GM12864 (cell line): ENCODE data around the gene PTOV1.

Experiments used
- DNase-seq: peaks from one replicate; pipeline ENCODE4 v3.0.0-alpha.2; 2011; ENCODE audit warnings: low read depth
- H3K4me3 ChIP-seq: 2 replicates; pipeline ENCODE4 v1.5.1; 2011; ENCODE audit warnings: mild to moderate bottlenecking, low read depth, low read length, control low read depth
- CTCF ChIP-seq: IDR thresholded peaks from 2 replicates; pipeline ENCODE4 v1.5.1; 2011; ENCODE audit warnings: low read depth, mild to moderate bottlenecking, moderate library complexity, low read length, control low read depth, inconsistent platforms; ENCODE audit errors: missing control alignments

PTOV1 gene

GRCh38 chr19:49876422-49877019 is 25.6 kb downstream of the PTOV1 start:
- TF ChIP-seq CTCF: no peak

DNA sequence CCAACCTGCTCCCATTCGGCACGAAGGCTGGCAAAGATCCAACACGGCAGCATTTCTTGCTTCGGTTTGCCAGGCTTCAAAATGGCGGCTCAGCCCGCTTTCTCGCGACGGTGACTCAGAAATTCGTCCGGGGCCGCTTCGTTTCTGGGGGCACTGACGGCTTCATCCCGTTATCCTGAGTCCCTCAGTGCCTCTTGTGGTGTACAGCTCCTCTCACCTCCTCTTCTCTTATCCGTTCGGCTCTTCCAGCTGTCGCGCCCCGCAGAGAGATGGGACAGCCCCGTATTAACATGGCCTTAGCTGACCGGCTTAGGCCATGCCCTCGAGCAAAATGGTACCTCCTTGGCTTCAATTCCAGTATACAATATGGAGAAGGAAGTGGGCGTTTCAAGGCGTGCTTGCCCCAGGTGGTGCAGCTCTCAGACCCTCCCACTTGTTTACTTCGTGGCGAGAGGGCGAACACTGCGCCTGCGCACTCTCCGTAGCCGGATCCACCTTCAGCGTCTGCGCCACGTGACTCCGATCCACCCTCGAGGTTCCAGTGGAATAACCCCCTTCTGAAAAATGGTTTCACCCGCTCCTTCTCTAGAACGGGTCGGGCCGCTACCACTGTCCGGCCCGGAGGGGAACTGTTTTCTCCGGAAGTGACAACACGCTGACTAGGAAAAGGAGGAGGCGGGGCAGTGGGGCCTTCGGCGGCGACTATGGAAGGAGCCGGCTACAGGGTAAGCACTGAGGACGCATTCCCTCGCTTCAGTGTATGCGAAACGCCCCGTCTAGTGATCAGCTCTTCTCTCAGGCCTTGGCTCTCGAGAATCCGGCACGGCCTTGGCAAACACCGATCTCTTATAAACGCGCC is 26.3 kb downstream of the PTOV1 start, which contains the start of the genes AKT1S1 and TBC1D17:
TSS of gene AKT1S1 (minus strand) at position 336 of the 859 bp plus-strand sequence. CDS start 4,060 bp downstream, outside the sequence.
TSS of gene TBC1D17 (plus strand) at position 683 of the 859 bp plus-strand sequence. CDS start at position 705, 22 bp downstream.
- H3K4me3 ChIP-seq: peak within 1 kb of the TSS; percentile 89
- TF ChIP-seq CTCF: no peak
- DNase-seq: peak; percentile 100

More at GRCh38 chr19:49876422-49877019, 25.6 kb downstream of the PTOV1 start:
- H3K4me3 ChIP-seq: peak overlapping the region; percentile 89
- DNase-seq: peak; percentile 96

- no peak for TF ChIP-seq CTCF
- peak overlapping the region; percentile 64 for H3K4me3 ChIP-seq
- peak; percentile 92 for DNase-seq
Observed at GRCh38 chr19:49877879-49878743, 27.2 kb downstream of the PTOV1 start.

- peak overlapping the region; percentile 64 for H3K4me3 ChIP-seq
- TF ChIP-seq CTCF: no peak
- DNase-seq: no peak
Observed at GRCh38 chr19:49878744-49879070, 27.7 kb downstream of the PTOV1 start.

DNA sequence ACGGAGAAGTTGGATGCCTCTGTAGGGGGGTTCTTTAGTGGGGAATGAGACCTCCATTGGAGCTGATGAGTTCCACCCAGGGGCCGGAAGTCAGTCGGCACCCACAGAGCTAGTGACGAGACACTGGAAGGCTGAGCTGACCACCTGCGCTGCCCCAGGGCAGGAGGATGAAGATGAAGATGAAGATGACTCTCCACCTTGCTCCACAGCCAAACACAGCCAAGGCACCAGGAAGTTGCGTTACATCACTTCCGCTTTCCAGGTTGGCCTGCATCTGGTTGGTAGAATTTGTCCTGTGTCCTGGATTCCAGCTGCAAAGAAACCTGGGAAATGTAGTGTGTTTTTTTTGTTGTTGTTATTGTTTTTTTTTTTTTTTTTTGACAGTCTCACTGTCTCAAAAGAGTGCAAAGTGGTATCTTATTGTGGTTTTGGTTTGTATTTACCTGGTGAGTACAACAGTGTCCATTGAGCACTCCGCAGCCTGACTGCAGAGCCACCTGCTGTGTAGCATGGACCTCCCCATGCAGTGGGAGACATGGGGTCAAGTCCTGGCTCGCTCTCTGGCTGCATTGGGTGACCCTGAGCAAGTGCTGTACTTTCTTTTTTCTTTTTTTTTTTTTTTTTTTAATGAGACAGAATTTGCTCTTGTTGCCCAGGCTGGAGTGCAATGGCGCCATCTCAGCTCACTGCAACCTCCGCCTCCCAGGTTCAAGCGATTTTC is 28.4 kb downstream of the PTOV1 start:
- peak; percentile 64 for DNase-seq
- peak overlapping the region; percentile 64 for H3K4me3 ChIP-seq
- TF ChIP-seq CTCF: no peak
